ENCODE data around the gene HNRNPA1.

The HNRNPA1 gene

DNA sequence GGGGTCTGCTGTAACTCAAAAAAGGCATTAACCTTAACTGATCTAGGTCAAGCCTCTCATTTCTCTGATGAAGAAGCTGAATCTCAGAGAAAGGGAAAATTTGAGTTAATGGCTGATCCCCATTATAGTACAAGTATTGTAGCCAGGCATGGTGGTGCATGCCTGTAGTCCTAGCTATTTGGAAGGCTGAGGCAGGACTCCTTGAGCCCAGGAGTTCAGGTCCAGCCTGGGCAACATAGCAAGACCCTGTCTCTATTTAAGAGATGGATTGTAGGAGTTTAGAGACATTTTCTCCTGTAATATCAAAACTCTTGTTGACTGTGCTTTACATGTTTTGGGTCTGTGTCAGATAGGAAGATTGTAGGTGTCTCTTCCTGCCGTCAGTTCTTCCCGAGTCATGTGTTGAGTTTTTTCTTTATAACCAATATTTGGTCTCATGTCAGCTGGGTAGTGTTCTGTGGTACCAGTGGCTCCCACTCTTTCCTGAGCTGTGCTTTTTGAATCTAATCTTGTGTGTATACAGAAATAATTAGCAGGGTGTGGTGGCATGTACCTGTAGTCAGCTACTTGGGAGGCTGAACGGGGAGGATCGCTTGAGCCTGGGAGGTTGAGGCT, 53.0 kb downstream of the HNRNPA1 start:
- H3K79me2 ChIP-seq (ENCODE audit: insufficient read depth, low read length), result peaks cover 26% of the 10 kb centered on the region; the same call in 1 of the 2 replicates
- no peaks in the 10 kb centered on the region for H3K36me3 ChIP-seq (ENCODE audit: insufficient read depth, low read length)
- H3K27me3 ChIP-seq (ENCODE audit: insufficient read depth, low read length, poor library complexity, severe bottlenecking), result no peaks in the 10 kb centered on the region
- H3K4me2 ChIP-seq (ENCODE audit: low read depth, low read length, poor library complexity, severe bottlenecking), result no peak overlapping the region
- H3K9me2 ChIP-seq (replicated peaks; ENCODE audit: low read depth, low read length), result no peaks in the 10 kb centered on the region
- no peak overlapping the region for H3K9ac ChIP-seq (ENCODE audit: low read depth, low read length, poor library complexity, severe bottlenecking)
- TF ChIP-seq EZH2phosphoT487 (IDR thresholded peaks at IDR 0.05; ENCODE audit: borderline replicate concordance), result no peak
- TF ChIP-seq, protein P1, sequence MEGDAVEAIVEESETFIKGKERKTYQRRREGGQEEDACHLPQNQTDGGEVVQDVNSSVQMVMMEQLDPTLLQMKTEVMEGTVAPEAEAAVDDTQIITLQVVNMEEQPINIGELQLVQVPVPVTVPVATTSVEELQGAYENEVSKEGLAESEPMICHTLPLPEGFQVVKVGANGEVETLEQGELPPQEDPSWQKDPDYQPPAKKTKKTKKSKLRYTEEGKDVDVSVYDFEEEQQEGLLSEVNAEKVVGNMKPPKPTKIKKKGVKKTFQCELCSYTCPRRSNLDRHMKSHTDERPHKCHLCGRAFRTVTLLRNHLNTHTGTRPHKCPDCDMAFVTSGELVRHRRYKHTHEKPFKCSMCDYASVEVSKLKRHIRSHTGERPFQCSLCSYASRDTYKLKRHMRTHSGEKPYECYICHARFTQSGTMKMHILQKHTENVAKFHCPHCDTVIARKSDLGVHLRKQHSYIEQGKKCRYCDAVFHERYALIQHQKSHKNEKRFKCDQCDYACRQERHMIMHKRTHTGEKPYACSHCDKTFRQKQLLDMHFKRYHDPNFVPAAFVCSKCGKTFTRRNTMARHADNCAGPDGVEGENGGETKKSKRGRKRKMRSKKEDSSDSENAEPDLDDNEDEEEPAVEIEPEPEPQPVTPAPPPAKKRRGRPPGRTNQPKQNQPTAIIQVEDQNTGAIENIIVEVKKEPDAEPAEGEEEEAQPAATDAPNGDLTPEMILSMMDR (conservative IDR thresholded peaks at IDR 0.05; ENCODE audit: low read length), result no peak
- H3K9me3 ChIP-seq (ENCODE audit: insufficient read depth, low read depth, low read length), result no peaks in the 10 kb centered on the region
- H4K20me1 ChIP-seq (ENCODE audit: insufficient read depth, low read length, poor library complexity, severe bottlenecking), result no peaks in the 10 kb centered on the region
- no peaks in the 10 kb centered on the region for H3F3A ChIP-seq (ENCODE audit: low read depth)
- no peak overlapping the region for H2AFZ ChIP-seq (ENCODE audit: low read length)
- no peak overlapping the region for H3K4me3 ChIP-seq (ENCODE audit: low read length, poor library complexity, severe bottlenecking)
- H3K4me1 ChIP-seq (ENCODE audit: insufficient read depth, low read length, poor library complexity, severe bottlenecking), result peaks cover 21% of the 10 kb centered on the region
